Jurkat, Clone E6-1 (cell line): ENCODE measurements around the gene TRIM59. TPM values are rescaled to one million over a fixed set of nuclear protein-coding genes. Genes with fewer than 3 reads are reported as not detected.

Source experiments
- DNase-seq: peaks from one replicate; pipeline ENCODE4 v3.0.0-alpha.2; 2011; ENCODE audit warnings: low read depth, low spot score
- H3K4me3 ChIP-seq: 2 replicates; pipeline ENCODE4 v1.5.1; 2011; ENCODE audit warnings: mild to moderate bottlenecking, low read length, control low read depth, moderate library complexity
- polyA plus RNA-seq: library from polyadenylated mRNA; unstranded; fragments of >200 nt; gene quantifications from one replicate; pipeline ENCODE4 v1.2.1, GENCODE V29; 2012; ENCODE audit warnings: missing spikeins; ENCODE audit not compliant: insufficient read length, insufficient read depth

The TRIM59 gene, protein sequence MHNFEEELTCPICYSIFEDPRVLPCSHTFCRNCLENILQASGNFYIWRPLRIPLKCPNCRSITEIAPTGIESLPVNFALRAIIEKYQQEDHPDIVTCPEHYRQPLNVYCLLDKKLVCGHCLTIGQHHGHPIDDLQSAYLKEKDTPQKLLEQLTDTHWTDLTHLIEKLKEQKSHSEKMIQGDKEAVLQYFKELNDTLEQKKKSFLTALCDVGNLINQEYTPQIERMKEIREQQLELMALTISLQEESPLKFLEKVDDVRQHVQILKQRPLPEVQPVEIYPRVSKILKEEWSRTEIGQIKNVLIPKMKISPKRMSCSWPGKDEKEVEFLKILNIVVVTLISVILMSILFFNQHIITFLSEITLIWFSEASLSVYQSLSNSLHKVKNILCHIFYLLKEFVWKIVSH
- 3.8 TPM for polyA plus RNA-seq

DNA sequence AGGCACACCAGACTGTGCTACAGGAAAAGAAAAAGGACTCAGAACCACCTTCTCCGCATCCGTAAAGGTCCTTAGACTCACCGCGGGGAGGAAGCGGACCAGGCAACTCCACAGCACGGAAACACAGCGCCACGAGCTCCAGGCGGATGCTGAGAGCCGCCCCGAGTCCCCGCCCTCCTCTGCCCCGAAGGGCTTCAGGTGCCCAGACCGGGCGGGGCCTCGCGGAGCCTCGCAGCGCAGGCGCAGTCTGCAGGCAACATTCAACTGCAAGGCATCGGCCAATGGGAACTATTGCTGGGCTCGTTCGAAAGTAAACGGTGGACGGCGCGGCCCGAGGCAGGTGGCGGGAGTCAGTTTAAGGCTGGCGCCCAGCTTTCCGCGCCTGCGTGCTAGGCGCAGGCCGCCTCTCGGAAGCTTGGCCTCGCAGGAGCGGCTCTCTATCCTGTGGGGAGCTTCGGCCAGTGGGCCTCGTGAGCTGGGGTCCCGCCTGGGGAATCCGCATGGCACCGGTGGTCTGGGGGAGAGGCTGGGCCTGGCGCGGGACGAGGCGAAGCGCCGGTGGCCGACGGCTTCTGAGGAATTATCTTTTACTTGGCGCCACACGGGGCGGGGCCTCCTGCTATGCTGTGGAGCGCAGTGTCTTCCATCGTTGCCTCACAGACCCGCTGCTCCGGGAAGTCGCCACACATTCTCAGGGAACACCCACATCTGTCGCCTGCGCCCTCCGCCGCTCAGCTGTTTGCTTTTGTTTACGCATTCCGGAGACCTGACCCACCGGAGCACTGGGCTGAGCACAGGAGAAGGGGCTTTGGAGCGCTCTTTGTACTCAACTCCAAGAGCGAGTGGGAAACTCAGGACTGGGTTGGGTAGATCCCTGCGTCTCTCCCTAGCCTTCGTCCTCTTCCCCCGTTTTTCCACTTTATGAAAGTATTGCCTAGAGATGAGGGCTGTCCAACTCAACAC lies at the start of gene TRIM59:
Gene TRIM59 (minus strand): TSS at position 151 of the 963 bp plus-strand sequence. CDS start 10,603 bp downstream, outside the sequence.
- DNase-seq: peak; percentile 66
- H3K4me3 ChIP-seq: peak within 1 kb of the TSS; percentile 72

DNA sequence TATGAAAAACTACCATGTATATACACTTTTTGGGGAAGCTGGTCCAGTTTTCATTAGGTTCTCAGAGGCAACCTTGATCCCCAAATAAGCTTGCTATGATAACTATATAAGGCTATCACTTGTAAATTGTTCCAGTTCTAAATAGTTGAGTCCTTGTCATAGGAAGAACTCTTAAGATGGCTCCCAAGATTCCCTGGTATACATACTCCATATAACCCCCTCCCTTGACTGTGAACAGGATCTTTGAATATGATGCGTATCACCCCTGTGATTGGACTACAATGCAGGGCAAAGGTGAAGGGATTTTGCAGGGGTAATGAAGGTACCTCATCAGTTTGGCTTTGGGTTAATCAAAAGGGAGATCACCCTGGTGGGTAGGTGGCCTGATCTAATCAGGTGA lies 48.6 kb upstream of the TRIM59 start:
- no peak for DNase-seq
- no peak overlapping the region for H3K4me3 ChIP-seq

DNA sequence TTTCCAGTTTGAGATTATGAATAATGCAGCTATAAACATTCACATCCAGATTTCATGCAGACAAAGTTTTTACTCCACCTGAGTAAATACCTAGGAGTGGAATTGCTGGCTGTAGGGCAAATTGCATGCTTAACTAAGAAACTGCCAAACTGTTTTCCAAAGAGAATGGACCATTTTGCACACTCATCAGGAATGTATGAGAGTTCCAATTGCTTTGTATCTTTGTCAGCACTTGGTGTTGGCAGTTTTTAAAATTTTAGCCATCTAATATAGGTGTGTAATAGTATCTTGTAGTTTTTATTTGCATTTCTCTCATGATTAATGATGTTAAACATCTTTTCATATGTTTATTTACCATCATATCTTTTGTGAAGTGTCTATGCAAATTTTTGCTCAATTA lies 40.6 kb upstream of the TRIM59 start:
- no peak for DNase-seq
- H3K4me3 ChIP-seq: no peak overlapping the region

DNA sequence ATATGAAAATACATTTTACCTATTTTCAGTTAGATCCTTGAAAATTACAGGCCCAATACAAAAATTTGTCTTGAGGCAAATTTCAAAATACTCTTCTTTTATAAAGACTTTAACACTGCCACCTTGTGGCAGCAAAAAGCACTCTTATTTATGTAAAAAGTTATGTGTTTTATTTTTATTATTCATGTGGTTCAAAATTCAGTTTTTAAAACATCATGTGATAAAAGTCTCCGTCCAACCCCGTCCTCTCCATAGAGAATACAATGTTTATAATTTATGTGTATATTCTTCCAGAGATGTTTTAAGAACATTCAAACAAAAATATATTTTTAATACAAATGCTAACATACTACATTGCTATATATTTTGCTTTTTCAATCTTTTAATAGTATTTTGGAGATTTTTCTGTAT lies 36.9 kb upstream of the TRIM59 start:
- no peak overlapping the region for H3K4me3 ChIP-seq
- DNase-seq: peak; percentile 35

DNA sequence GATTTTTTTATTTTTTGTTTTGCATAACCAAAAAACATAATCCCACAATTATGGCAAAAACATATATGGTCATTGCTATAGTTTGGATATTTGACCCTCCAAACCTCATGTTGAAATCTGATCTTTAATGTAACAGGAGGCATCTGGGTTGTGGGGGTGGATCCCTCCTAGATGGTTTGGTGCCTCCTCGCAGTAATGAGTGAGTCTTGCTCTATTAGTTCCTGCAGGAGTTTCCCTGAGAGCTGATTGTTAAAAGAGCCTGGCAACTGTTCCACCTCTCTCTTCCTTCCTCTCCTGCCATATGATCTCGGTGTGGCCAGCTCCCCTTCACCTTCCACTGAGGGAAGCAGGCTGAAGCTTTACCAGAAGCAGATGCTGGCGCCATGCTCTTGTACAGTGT lies 33.2 kb upstream of the TRIM59 start:
- no peak for DNase-seq
- H3K4me3 ChIP-seq: no peak overlapping the region

DNA sequence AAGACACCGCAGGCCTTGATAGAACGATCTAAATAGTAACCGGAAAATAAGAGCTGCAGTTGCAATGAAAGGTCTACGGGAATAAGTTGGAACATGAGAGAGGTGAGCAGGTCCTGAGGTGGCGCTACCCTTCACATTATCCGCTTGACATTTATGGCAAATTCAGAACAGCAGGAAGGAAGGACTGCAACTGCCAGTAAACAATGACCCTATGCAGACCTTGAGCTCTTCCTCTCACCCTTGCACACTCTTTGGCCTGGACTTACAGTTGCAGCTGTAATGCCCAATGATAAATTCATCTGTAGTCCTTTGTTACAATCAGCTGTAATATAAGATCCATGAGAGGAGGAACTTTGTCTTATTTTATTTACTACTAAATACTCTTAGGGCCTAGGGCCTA lies 32.3 kb upstream of the TRIM59 start:
- DNase-seq: no peak
- H3K4me3 ChIP-seq: no peak overlapping the region

DNA sequence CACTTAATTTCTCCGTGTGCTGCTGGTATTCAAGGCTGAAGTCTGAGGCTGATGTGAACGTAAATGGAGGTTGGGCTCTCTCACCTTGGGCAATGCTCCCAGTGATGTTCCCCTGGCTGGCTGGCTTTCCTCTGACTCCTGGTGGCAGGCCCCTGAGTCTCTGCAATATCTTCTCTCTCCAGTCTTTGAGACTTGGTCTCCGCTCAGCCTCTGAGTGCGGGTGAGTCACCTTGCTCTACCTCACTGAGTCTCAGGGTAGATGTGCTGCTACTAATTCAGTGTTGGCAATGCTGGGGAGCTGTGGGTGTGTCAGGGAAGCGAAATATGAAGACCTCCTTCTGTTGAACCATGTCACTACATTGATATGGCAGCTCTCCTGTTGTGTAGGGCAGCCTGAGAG lies 31.3 kb upstream of the TRIM59 start:
- no peak for DNase-seq
- no peak overlapping the region for H3K4me3 ChIP-seq

DNA sequence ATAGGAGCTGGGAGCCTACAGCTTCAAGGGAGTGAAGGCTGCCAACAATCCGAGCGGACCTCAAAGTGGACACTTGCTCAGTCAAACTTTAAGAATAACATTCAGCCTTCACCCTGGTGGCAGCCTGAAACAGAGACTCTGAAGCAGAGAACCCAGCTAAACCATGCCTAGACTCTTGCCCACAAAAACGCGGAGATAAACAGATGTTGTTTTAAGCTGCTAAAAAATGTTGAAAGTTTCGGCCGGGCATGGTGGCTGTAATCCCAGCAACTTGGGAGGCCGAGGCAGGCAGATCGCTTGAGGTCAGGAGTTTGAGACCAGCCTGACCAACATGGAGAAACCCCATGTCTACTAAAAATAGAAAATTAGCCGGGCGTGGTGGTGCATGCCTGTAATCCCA lies 29.8 kb upstream of the TRIM59 start:
- no peak overlapping the region for H3K4me3 ChIP-seq
- no peak for DNase-seq

DNA sequence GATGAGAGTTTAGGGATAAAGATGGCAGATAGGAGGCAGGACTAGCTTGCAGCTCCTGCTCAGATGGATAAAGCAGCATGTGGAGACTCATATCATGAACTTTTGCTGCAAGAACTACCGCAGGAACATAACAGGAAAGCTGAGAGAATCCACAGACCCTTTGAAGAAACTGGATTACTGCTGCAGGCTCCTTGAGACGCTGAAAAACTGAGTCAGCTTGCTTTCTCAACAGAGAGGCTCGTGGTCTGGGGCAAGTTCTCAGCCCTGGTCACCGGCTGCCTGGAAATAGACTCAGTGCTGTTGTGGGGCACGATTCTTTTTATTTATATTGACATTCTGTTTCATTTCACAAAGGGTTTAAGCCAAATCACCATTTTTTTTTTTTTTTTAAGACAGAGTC lies 28.8 kb upstream of the TRIM59 start:
- DNase-seq: no peak
- H3K4me3 ChIP-seq: no peak overlapping the region

DNA sequence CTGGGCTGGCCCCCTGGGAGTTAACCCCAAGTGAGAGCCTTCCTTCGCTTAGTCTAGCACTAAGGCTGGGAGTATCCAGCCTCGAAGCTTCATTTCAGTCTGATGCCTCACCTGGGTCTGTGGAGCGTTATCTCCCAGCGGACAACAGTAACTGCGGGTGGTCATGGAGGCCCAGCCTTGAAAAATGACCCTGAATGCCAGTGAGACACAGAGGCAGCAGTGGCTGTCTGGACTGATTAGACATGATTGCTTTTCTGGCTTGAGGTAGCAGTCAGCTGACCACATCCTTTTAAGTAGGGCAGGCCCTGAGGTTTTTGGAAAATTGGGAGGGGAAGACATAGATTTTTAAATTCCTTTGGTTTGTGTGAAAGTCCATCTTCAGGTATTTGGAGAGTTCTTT lies 28.2 kb upstream of the TRIM59 start:
- DNase-seq: no peak

DNA sequence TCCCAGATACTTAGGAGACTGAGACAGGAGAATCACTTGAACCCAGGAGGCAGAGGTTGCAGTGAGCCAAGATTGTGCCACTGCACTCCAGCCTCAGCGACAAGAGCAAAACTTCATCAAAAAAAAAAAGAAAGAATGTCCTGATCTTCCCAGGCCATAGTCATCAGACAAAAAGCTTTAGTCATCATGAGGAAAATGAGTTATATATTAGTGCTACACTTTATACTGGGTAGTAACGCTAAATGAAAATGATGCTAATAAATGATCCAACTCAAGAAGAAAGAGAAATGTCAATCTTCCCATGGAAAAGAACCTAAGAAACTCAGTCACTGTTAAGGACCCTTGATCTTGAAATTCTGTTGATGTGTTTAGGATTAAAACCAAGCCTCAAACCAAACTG lies 26.3 kb upstream of the TRIM59 start:
- DNase-seq: no peak
- H3K4me3 ChIP-seq: no peak overlapping the region

More for the DNA sequence above, 28.2 kb upstream of the TRIM59 start:
- no peak overlapping the region for H3K4me3 ChIP-seq

DNA sequence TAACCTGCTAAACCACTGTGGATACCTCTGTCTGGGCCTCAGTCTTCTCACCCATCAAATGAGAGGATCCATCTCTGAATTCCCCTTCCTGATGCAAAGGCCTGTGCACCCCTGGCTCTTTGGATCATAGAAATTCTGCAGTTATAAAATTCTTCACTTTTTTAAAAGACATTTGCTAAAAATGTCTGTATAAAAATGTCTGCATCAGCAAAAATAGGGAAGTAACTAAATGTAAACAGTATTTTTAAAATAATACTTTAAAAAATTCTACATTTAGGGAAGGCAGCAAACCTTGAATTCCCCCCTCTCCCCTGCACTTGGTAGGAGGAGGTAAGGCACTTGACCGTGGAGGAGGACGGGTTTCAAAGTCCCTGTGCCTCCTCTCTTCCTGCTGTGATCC lies 25.6 kb upstream of the TRIM59 start:
- no peak overlapping the region for H3K4me3 ChIP-seq
- DNase-seq: no peak

DNA sequence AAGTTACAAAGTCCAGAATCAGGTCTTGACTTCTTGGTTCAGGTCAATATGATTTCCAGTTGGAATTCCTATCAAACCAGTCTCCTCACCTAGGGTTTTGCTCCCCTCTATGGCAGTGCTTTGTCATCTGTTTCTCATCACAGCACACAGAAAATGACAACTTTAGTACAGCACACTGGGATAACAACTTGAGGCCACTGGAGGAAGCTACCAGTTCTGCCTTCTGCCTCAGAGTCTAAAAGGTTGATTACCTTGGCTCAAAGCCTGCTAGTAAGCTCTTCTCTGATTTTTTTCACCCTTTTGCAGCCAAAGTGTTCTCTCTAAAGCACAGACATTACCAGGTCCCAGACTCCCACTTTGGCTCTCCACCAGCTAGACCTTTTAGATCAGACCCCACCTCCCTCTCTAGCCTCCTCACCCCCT lies 24.8 kb upstream of the TRIM59 start:
- H3K4me3 ChIP-seq: no peak overlapping the region
- no peak for DNase-seq

DNA sequence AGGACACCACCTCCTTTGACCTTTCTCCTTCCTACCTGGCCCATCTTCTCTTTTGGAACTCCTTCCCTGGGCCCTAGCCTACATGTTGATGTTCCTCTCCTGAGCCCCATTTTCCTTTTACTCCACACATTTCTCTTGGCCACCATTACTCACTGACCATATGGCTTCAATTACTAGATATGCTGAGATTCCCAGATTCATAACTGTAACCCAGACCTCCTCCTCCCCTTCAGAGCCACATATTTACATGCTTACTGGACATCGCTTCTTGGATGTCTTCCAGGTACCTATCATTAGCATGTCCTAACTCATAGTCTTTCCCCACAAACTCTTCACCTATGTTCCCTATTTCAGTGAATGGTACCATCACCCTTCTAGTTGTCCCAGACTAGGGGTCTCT lies 24.4 kb upstream of the TRIM59 start:
- no peak overlapping the region for H3K4me3 ChIP-seq
- no peak for DNase-seq

DNA sequence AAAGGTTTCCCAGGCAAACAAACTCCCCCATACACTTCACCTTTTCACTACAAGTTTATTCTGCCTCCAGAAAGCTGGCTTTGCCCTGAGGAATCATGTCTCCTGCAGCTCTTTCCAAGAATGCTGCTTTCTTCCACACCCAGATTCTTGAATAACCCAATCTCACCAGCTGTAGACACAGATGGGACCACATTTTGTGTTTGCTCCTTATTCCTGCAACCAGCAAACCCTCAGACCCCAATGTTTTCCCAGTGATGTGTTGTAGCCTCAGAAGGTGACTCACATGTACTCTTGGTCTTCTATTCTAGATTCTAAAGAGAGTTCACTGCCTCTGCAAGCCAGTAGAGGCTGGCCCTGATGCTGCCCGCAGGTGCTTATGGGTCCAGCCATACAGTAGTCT lies 23.6 kb upstream of the TRIM59 start:
- DNase-seq: no peak
- H3K4me3 ChIP-seq: no peak overlapping the region

DNA sequence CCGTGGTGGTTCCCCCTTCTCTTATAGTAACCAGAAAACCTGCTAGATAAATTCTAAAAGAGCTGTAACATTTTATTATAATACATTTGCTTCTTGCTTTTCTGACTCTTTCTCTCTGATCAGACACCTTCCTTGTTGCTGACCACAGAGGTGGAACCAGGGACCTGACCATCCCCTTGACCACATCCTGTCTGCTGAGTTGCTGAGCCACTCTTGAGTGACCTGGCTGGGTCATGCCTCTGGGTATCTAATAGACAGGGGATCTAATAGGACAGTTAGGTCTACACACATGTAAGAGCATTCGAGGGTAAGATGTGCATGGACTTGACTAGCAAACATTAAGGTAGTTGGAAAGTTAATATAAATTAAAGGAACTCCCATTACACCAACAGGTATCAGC lies 22.8 kb upstream of the TRIM59 start:
- no peak for DNase-seq
- no peak overlapping the region for H3K4me3 ChIP-seq

DNA sequence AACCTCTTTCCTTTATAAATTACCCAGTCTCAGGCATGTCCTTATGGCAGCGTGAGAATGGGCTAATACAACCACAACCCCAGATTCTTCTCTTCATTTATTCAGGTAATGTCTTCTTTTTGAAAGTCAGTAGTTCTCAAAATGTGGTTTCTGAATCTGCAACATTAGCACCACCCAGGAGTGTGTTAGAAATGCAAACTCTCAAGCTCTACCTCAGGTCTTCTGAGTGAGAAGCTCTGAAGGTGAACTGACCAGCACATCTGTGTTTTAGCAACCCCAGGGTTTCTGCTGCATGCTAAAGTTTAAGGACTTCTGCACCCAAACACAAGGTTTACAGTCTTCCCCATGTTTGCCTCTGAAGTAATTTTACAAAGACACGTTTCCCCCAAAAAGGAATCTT lies 22.3 kb upstream of the TRIM59 start:
- no peak overlapping the region for H3K4me3 ChIP-seq
- no peak for DNase-seq

DNA sequence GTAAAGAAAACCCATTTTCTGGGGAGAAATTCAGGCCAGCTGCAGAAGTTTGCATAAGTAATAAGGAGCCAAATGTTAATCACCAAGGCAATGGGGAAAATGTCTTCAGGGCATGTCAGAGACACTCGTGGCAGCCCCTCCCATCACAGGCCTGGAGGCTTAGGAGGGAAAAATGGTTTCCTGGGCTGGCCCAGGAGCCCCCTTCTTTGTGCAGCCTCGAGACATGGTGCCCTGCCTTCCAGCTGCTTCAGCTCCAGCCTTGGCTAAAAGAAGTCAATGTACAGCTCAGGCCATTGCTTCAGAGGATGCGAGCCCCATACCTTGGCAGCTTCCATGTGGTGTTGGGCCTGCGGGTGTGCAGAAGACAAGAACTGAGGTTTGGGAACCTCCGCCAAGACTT lies 20.6 kb upstream of the TRIM59 start:
- H3K4me3 ChIP-seq: no peak overlapping the region
- DNase-seq: no peak

DNA sequence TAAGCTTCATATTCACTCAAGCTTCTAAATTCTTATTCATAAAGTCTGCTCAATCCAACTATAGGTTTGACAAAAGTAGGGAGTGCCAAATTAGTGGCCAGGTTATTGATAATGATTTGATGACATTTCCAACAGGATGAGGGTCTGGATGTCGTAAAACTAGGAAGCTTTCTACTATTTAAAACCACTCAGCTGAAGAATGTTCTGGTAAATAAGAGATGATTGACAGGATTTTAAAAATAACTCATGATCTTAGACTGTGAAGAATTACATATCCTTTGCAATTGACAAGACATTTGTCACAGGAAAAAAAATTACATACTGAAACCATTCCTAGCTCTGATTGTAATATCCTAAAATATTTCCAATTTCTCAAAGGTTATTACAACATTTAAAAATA lies 15.4 kb upstream of the TRIM59 start:
- no peak for DNase-seq

DNA sequence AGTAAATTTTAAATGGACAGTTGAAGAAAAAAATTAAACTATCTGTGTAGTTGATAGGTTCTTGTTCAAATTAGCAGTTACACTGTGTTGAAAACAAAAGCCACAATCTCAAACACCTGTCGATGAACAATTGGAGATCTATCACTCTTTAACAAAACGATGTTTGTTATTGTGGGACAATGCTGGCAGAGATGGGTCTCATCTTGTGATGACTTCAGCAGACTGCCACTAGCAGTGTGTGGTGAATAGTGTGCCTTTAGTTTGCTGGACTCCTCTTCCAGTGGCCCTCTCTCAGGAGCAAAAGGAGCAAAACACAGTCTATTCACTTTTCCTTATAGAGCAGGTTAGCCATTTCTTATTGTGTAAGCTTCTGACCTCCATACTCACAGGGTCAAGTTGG lies 14.7 kb upstream of the TRIM59 start:
- H3K4me3 ChIP-seq: no peak overlapping the region
- DNase-seq: no peak

More for the DNA sequence above, 15.4 kb upstream of the TRIM59 start:
- H3K4me3 ChIP-seq: no peak overlapping the region
